ENCODE results near the gene TGFBRAP1. TPM values are rescaled to one million over a fixed set of nuclear protein-coding genes. Genes with fewer than 3 reads are reported as not detected.

TGFBRAP1 gene
- total RNA-seq, 2 donors from 2014 or later, result 16.5 to 28.0 TPM

- H3K27ac Mint-ChIP-seq, result no peak overlapping the region
- H3K9me3 Mint-ChIP-seq, result no peaks in the 10 kb centered on the region
- no peak for ATAC-seq (replicated peaks)
- H3K4me1 Mint-ChIP-seq, result peaks cover 4% of the 10 kb centered on the region
- no peaks in the 10 kb centered on the region for H3K27me3 Mint-ChIP-seq
- peaks cover 91% of the 10 kb centered on the region for H3K36me3 Mint-ChIP-seq (ENCODE audit: low read depth)
- H3K4me3 Mint-ChIP-seq, result no peak overlapping the region
These were observed 38.4 kb downstream of the TGFBRAP1 start for GRCh38 chr2:105290981-105291660.

GRCh38 chr2:105288133-105288532 lies 41.4 kb downstream of the TGFBRAP1 start:
- ATAC-seq (replicated peaks), result no peak
- peaks cover 91% of the 10 kb centered on the region for H3K36me3 Mint-ChIP-seq (ENCODE audit: low read depth)
- no peak overlapping the region for H3K27ac Mint-ChIP-seq
- H3K4me3 Mint-ChIP-seq, result no peak overlapping the region
- no peaks in the 10 kb centered on the region for H3K9me3 Mint-ChIP-seq
- H3K27me3 Mint-ChIP-seq, result no peaks in the 10 kb centered on the region
- H3K4me1 Mint-ChIP-seq, result no peaks in the 10 kb centered on the region

GRCh38 chr2:105287692-105288091 lies 41.8 kb downstream of the TGFBRAP1 start:
- H3K27me3 Mint-ChIP-seq, result no peaks in the 10 kb centered on the region
- H3K4me3 Mint-ChIP-seq, result no peak overlapping the region
- H3K27ac Mint-ChIP-seq, result no peak overlapping the region
- ATAC-seq (replicated peaks), result no peak
- H3K36me3 Mint-ChIP-seq (ENCODE audit: low read depth), result peaks cover 89% of the 10 kb centered on the region
- no peaks in the 10 kb centered on the region for H3K9me3 Mint-ChIP-seq
- no peaks in the 10 kb centered on the region for H3K4me1 Mint-ChIP-seq

GRCh38 chr2:105283532-105283931 lies 46.0 kb downstream of the TGFBRAP1 start:
- ATAC-seq (replicated peaks), result no peak
- Mint-ChIP-seq H3K27me3 (no peaks in the 10 kb centered on the region), H3K36me3 (ENCODE audit: low read depth) (peaks cover 96% of the 10 kb centered on the region), H3K9me3 (no peaks in the 10 kb centered on the region), H3K4me1 (no peaks in the 10 kb centered on the region), H3K27ac (no peak overlapping the region), H3K4me3 (no peak overlapping the region)

GRCh38 chr2:105280281-105280680 lies 49.3 kb downstream of the TGFBRAP1 start:
- Mint-ChIP-seq H3K4me3 (no peak overlapping the region), H3K27ac (no peak overlapping the region), H3K4me1 (no peaks in the 10 kb centered on the region), H3K9me3 (no peaks in the 10 kb centered on the region), H3K27me3 (no peaks in the 10 kb centered on the region), H3K36me3 (ENCODE audit: low read depth) (peaks cover 99% of the 10 kb centered on the region)
- ATAC-seq (replicated peaks), result no peak

GRCh38 chr2:105279126-105279525 lies 50.4 kb downstream of the TGFBRAP1 start:
- no peak for ATAC-seq (replicated peaks)
- Mint-ChIP-seq H3K4me1 (no peaks in the 10 kb centered on the region), H3K9me3 (no peaks in the 10 kb centered on the region), H3K36me3 (ENCODE audit: low read depth) (peaks cover 99% of the 10 kb centered on the region), H3K4me3 (no peak overlapping the region), H3K27me3 (no peaks in the 10 kb centered on the region), H3K27ac (no peak overlapping the region)

- Mint-ChIP-seq H3K4me3 (no peak overlapping the region), H3K9me3 (no peaks in the 10 kb centered on the region), H3K36me3 (ENCODE audit: low read depth) (peaks cover 99% of the 10 kb centered on the region), H3K27me3 (no peaks in the 10 kb centered on the region), H3K27ac (no peak overlapping the region), H3K4me1 (no peaks in the 10 kb centered on the region)
- no peak for ATAC-seq (replicated peaks)
These were observed 50.9 kb downstream of the TGFBRAP1 start for GRCh38 chr2:105278654-105279053.

- no peak overlapping the region for H3K4me3 Mint-ChIP-seq
- no peak overlapping the region for H3K27ac Mint-ChIP-seq
- H3K9me3 Mint-ChIP-seq, result no peaks in the 10 kb centered on the region
- H3K36me3 Mint-ChIP-seq (ENCODE audit: low read depth), result peaks cover 96% of the 10 kb centered on the region
- no peaks in the 10 kb centered on the region for H3K27me3 Mint-ChIP-seq
- ATAC-seq (replicated peaks), result no peak
- H3K4me1 Mint-ChIP-seq, result no peaks in the 10 kb centered on the region
These were observed 55.5 kb downstream of the TGFBRAP1 start for GRCh38 chr2:105274046-105274445.

- H3K36me3 Mint-ChIP-seq (ENCODE audit: low read depth), result peaks cover 96% of the 10 kb centered on the region
- no peak for ATAC-seq (replicated peaks)
- no peaks in the 10 kb centered on the region for H3K9me3 Mint-ChIP-seq
- no peaks in the 10 kb centered on the region for H3K4me1 Mint-ChIP-seq
- no peaks in the 10 kb centered on the region for H3K27me3 Mint-ChIP-seq
- H3K4me3 Mint-ChIP-seq, result no peak overlapping the region
- H3K27ac Mint-ChIP-seq, result no peak overlapping the region
These were observed 57.4 kb downstream of the TGFBRAP1 start for GRCh38 chr2:105272176-105272575.

- Mint-ChIP-seq H3K4me1 (no peaks in the 10 kb centered on the region), H3K4me3 (no peak overlapping the region), H3K9me3 (no peaks in the 10 kb centered on the region), H3K36me3 (ENCODE audit: low read depth) (peaks cover 96% of the 10 kb centered on the region), H3K27ac (no peak overlapping the region), H3K27me3 (no peaks in the 10 kb centered on the region)
- ATAC-seq (replicated peaks), result no peak
These were observed 58.0 kb downstream of the TGFBRAP1 start for GRCh38 chr2:105271393-105272045.

- Mint-ChIP-seq H3K27me3 (no peaks in the 10 kb centered on the region), H3K27ac (no peak overlapping the region), H3K4me3 (no peak overlapping the region), H3K4me1 (no peaks in the 10 kb centered on the region), H3K36me3 (ENCODE audit: low read depth) (peaks cover 96% of the 10 kb centered on the region), H3K9me3 (no peaks in the 10 kb centered on the region)
- ATAC-seq (replicated peaks), result no peak
These were observed 60.1 kb downstream of the TGFBRAP1 start for GRCh38 chr2:105269426-105269825.

GRCh38 chr2:105262651-105263091 lies 66.9 kb downstream of the TGFBRAP1 start:
- peaks cover 41% of the 10 kb centered on the region for H3K36me3 Mint-ChIP-seq (ENCODE audit: low read depth)
- no peaks in the 10 kb centered on the region for H3K9me3 Mint-ChIP-seq
- no peaks in the 10 kb centered on the region for H3K4me1 Mint-ChIP-seq
- H3K27ac Mint-ChIP-seq, result no peak overlapping the region
- no peak for ATAC-seq (replicated peaks)
- H3K27me3 Mint-ChIP-seq, result no peaks in the 10 kb centered on the region
- H3K4me3 Mint-ChIP-seq, result no peak overlapping the region

GRCh38 chr2:105261061-105261460 lies 68.5 kb downstream of the TGFBRAP1 start:
- peaks cover 25% of the 10 kb centered on the region for H3K36me3 Mint-ChIP-seq (ENCODE audit: low read depth)
- no peak overlapping the region for H3K27ac Mint-ChIP-seq
- ATAC-seq (replicated peaks), result no peak
- no peaks in the 10 kb centered on the region for H3K4me1 Mint-ChIP-seq
- no peaks in the 10 kb centered on the region for H3K9me3 Mint-ChIP-seq
- no peaks in the 10 kb centered on the region for H3K27me3 Mint-ChIP-seq
- no peak overlapping the region for H3K4me3 Mint-ChIP-seq

- Mint-ChIP-seq H3K4me1 (no peaks in the 10 kb centered on the region), H3K9me3 (no peaks in the 10 kb centered on the region), H3K36me3 (ENCODE audit: low read depth) (peaks cover 3% of the 10 kb centered on the region), H3K27me3 (no peaks in the 10 kb centered on the region), H3K4me3 (no peak overlapping the region), H3K27ac (no peak overlapping the region)
- ATAC-seq (replicated peaks), result no peak
These were observed 70.6 kb downstream of the TGFBRAP1 start for GRCh38 chr2:105258835-105259350.

GRCh38 chr2:105257981-105258380 lies 71.6 kb downstream of the TGFBRAP1 start:
- H3K36me3 Mint-ChIP-seq (ENCODE audit: low read depth), result no peaks in the 10 kb centered on the region
- H3K27me3 Mint-ChIP-seq, result no peaks in the 10 kb centered on the region
- H3K27ac Mint-ChIP-seq, result no peak overlapping the region
- no peaks in the 10 kb centered on the region for H3K9me3 Mint-ChIP-seq
- H3K4me1 Mint-ChIP-seq, result no peaks in the 10 kb centered on the region
- no peak for ATAC-seq (replicated peaks)
- no peak overlapping the region for H3K4me3 Mint-ChIP-seq

All from activated T-helper 17 cell treated with anti-CD3 and anti-CD28 coated beads, Interleukin-2, amount 50 U/mL, for 72 hours (primary cell).